HEK293 (cell line): Measurements from ENCODE around the gene DNASE2B.

Experiments
- CTCF ChIA-PET: fragments of 350-600 bp; formaldehyde crosslinking; extraction: SDS; loops from one replicate; lab custom pipeline; 2021; ENCODE audit warnings: antibody characterized with exemption; lab: Yijun Ruan, JAX
- POLR2A ChIA-PET: fragments of 300-600 bp; formaldehyde crosslinking; extraction: SDS; loops from one replicate; lab custom pipeline; 2020; ENCODE audit warnings: antibody characterized with exemption, inconsistent platforms; lab: Yijun Ruan, JAX
- H3K27ac ChIP-seq: fragments of 200-500 bp; sonication (Bioruptor generic); 2 replicates; pipeline ENCODE4 v1.5.1; 2014; ENCODE audit warnings: low read depth, low read length, control low read depth, inconsistent platforms; ENCODE audit errors: extremely low read depth
- H3K36me3 ChIP-seq, 2 experiments: fragments of 200-500 bp in 1 of 2; sonication (Bioruptor generic) in 1 of 2; 1 replicate in 1 of 2; 2 replicates in 1 of 2; pipeline ENCODE4 v1.5.1; 2014 to 2017; ENCODE audit warnings: inconsistent platforms in 2 of 2, low read length in 2 of 2; ENCODE audit not compliant: control insufficient read depth in 2 of 2, insufficient read depth in 1 of 2
- H3K4me1 ChIP-seq: fragments of 200-500 bp; sonication (Bioruptor generic); 2 replicates; pipeline ENCODE4 v1.5.1; 2014; ENCODE audit warnings: mild to moderate bottlenecking, low read length, inconsistent platforms; ENCODE audit not compliant: control insufficient read depth, insufficient read depth
- H3K4me3 ChIP-seq: 2 replicates; pipeline ENCODE4 v1.5.1; 2011; ENCODE audit warnings: low read depth, mild to moderate bottlenecking, control low read depth, low read length, moderate library complexity
- H3K9me3 ChIP-seq: fragments of 200-500 bp; sonication (Bioruptor generic); 2 replicates; pipeline ENCODE4 v1.5.1; 2014; ENCODE audit warnings: low read depth, low read length, inconsistent platforms; ENCODE audit not compliant: control insufficient read depth, insufficient read depth
- FEZF1 ChIP-seq: fragments of 450-650 bp; formaldehyde crosslinking; IDR thresholded peaks from 2 replicates; pipeline ENCODE4 v1.5.1; 2016; ENCODE audit warnings: missing biosample characterization, missing genetic modification characterization
- MEIS1 ChIP-seq: sonication (generic); formaldehyde crosslinking; IDR thresholded peaks from 2 replicates; pipeline ENCODE4 v1.8.1; 2022; ENCODE audit warnings: missing genetic modification reagents, mild to moderate bottlenecking, borderline replicate concordance
- OVOL3 ChIP-seq: fragments of 450-650 bp; formaldehyde crosslinking; IDR thresholded peaks from 2 replicates; pipeline ENCODE4 v1.5.1; 2016; ENCODE audit warnings: missing biosample characterization, missing genetic modification characterization
- PATZ1 ChIP-seq: fragments of 450-650 bp; formaldehyde crosslinking; IDR thresholded peaks from 2 replicates; pipeline ENCODE4 v1.5.1; 2016; ENCODE audit warnings: missing biosample characterization, missing genetic modification characterization
- ZBTB49 ChIP-seq: fragments of 450-650 bp; formaldehyde crosslinking; IDR thresholded peaks from 2 replicates; pipeline ENCODE4 v1.5.1; 2016; ENCODE audit warnings: missing biosample characterization, missing genetic modification characterization, low read depth
- ZNF112 ChIP-seq: fragments of 450-650 bp; formaldehyde crosslinking; IDR thresholded peaks from 2 replicates; pipeline ENCODE4 v1.5.0; 2017; ENCODE audit warnings: missing biosample characterization, missing genetic modification characterization
- ZNF175 ChIP-seq: fragments of 450-650 bp; formaldehyde crosslinking; IDR thresholded peaks from 2 replicates; pipeline ENCODE4 v1.5.1; 2016; ENCODE audit warnings: missing biosample characterization, missing genetic modification characterization
- ZNF214 ChIP-seq: fragments of 450-650 bp; formaldehyde crosslinking; IDR thresholded peaks from 2 replicates; pipeline ENCODE4 v1.5.1; 2017; ENCODE audit warnings: missing biosample characterization, mild to moderate bottlenecking, missing genetic modification characterization, borderline replicate concordance
- ZNF221 ChIP-seq: fragments of 450-650 bp; formaldehyde crosslinking; IDR thresholded peaks from 2 replicates; pipeline ENCODE4 v1.5.1; 2017; ENCODE audit warnings: missing biosample characterization, missing genetic modification characterization, borderline replicate concordance
- ZNF501 ChIP-seq: fragments of 450-650 bp; formaldehyde crosslinking; IDR thresholded peaks from 2 replicates; pipeline ENCODE4 v1.5.1; 2016; ENCODE audit warnings: missing biosample characterization, missing genetic modification characterization
- ZNF558 ChIP-seq: fragments of 450-650 bp; formaldehyde crosslinking; IDR thresholded peaks from 2 replicates; pipeline ENCODE4 v1.5.1; 2016; ENCODE audit warnings: missing biosample characterization, missing genetic modification characterization
- ZNF571 ChIP-seq: fragments of 450-650 bp; formaldehyde crosslinking; IDR thresholded peaks from 2 replicates; pipeline ENCODE4 v1.5.0; 2017; ENCODE audit warnings: missing biosample characterization, missing genetic modification characterization
- ZNF621 ChIP-seq: fragments of 450-650 bp; formaldehyde crosslinking; IDR thresholded peaks from 2 replicates; pipeline ENCODE4 v1.5.1; 2017; ENCODE audit warnings: missing biosample characterization, missing genetic modification characterization
- ZNF639 ChIP-seq: fragments of 450-650 bp; formaldehyde crosslinking; IDR thresholded peaks from 2 replicates; pipeline ENCODE4 v1.5.1; 2016; ENCODE audit warnings: missing biosample characterization, missing genetic modification characterization
- ZNF692 ChIP-seq: fragments of 450-650 bp; formaldehyde crosslinking; IDR thresholded peaks from 2 replicates; pipeline ENCODE4 v1.5.1; 2016; ENCODE audit warnings: missing biosample characterization, missing genetic modification characterization
- ZXDB ChIP-seq: fragments of 450-650 bp; formaldehyde crosslinking; IDR thresholded peaks from 2 replicates; pipeline ENCODE4 v1.5.1; 2016; ENCODE audit warnings: missing biosample characterization, missing genetic modification characterization
- TF ChIP-seq, protein P1 (sequence below): fragments of 450-650 bp; formaldehyde crosslinking; IDR thresholded peaks from 2 replicates; pipeline ENCODE4 v1.5.1; 2016; ENCODE audit warnings: missing biosample characterization, missing genetic modification characterization
- TF ChIP-seq, protein P2 (sequence below): fragments of 450-650 bp; IDR thresholded peaks from 2 replicates; pipeline ENCODE4 v1.5.1; 2018; ENCODE audit warnings: missing biosample characterization, mild to moderate bottlenecking, missing genetic modification characterization

Gene DNASE2B

GRCh38 chr1:84352298-84353106 is 45.8 kb upstream of the DNASE2B start (continued):
- TF ChIP-seq ZNF692 (tag by site-specific recombination): no peak
- TF ChIP-seq, all 188 proteins: peak for 0

DNA sequence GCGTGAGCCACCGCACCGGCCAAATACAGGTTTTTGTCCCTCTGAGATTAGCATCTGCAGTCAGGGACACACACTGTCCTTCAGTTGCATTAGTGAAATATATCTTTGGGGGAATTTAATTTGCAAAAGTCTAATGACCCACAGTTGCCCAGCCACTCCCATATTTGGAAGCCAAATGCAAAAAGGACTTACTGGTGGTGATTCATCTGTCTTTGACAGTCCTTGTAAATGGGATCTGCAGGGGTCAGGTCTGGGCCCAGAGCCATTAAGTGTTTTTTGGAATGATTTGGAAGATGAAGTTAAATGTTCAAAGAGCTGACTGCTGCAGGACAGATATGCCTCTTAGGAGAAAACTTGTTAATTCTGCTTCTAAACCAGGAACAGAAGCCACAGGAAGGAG is 44.6 kb upstream of the DNASE2B start:
- Histone ChIP-seq H3K9me3 (no peaks in the 10 kb centered on the region), H3K36me3 (no peaks in the 10 kb centered on the region)
- TF ChIP-seq, protein P1, sequence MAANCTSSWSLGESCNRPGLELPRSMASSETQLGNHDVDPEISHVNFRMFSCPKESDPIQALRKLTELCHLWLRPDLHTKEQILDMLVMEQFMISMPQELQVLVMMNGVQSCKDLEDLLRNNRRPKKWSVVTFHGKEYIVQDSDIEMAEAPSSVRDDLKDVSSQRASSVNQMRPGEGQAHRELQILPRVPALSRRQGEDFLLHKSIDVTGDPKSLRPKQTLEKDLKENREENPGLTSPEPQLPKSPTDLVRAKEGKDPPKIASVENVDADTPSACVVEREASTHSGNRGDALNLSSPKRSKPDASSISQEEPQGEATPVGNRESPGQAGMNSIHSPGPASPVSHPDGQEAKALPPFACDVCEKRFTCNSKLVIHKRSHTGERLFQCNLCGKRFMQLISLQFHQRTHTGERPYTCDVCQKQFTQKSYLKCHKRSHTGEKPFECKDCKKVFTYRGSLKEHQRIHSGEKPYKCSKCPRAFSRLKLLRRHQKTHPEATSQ (tag by site-specific recombination): no peak
- TF ChIP-seq, protein P2, sequence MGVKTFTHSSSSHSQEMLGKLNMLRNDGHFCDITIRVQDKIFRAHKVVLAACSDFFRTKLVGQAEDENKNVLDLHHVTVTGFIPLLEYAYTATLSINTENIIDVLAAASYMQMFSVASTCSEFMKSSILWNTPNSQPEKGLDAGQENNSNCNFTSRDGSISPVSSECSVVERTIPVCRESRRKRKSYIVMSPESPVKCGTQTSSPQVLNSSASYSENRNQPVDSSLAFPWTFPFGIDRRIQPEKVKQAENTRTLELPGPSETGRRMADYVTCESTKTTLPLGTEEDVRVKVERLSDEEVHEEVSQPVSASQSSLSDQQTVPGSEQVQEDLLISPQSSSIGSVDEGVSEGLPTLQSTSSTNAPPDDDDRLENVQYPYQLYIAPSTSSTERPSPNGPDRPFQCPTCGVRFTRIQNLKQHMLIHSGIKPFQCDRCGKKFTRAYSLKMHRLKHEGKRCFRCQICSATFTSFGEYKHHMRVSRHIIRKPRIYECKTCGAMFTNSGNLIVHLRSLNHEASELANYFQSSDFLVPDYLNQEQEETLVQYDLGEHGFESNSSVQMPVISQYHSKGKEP: no peak
- TF ChIP-seq ZNF112 (no peak), ZNF571 (no peak), ZNF621 (tag by site-specific recombination) (no peak), ZNF558 (no peak), PATZ1 (no peak), ZNF175 (no peak), ZNF639 (tag by site-specific recombination) (no peak), MEIS1 (no peak), FEZF1 (tag by site-specific recombination) (no peak), ZNF501 (no peak), ZNF221 (tag by site-specific recombination) (no peak), ZNF214 (tag by site-specific recombination) (no peak), OVOL3 (tag by site-specific recombination) (no peak), ZBTB49 (tag by site-specific recombination) (no peak), ZXDB (tag by site-specific recombination) (no peak)
- TF ChIP-seq, all 188 proteins: peak for 0
- no peaks in the 10 kb centered on the region for H3K4me1 ChIP-seq
- no peak overlapping the region for H3K27ac ChIP-seq
- POLR2A ChIA-PET: no interaction called here
- no peak overlapping the region for H3K4me3 ChIP-seq
- CTCF ChIA-PET: interaction anchor here (0.6 kb wide), 1 partner anchor 196 kb away, joined by 3 read pairs; no protein-coding TSS in a partner anchor
